Chondrocyte (in vitro differentiated cells): ENCODE data around the gene TGFA. TPM values are rescaled to one million over a fixed set of nuclear protein-coding genes. Genes with fewer than 3 reads are reported as not detected.

Experiments used
- DNase-seq: peaks from one replicate; pipeline ENCODE4 v3.0.0; 2021; ENCODE audit warnings: mixed read lengths, low spot score
- H3K27ac Mint-ChIP-seq: one replicate; pipeline ENCODE4 v1.8.0; 2021; ENCODE audit warnings: mild to moderate bottlenecking, moderate library complexity, mixed read lengths; ENCODE audit not compliant: unreplicated experiment
- H3K27me3 Mint-ChIP-seq: 2 replicates; pipeline ENCODE4 v1.8.0; 2021; ENCODE audit warnings: low read depth, mixed read lengths
- H3K36me3 Mint-ChIP-seq: 2 replicates; pipeline ENCODE4 v1.8.0; 2021; ENCODE audit warnings: low read depth, mixed read lengths
- H3K4me1 Mint-ChIP-seq: 2 replicates; pipeline ENCODE4 v1.8.0; 2021; ENCODE audit warnings: low read depth, mild to moderate bottlenecking, mixed read lengths
- H3K4me3 Mint-ChIP-seq: one replicate; pipeline ENCODE4 v1.8.0; 2021; ENCODE audit warnings: mild to moderate bottlenecking, moderate library complexity, mixed read lengths; ENCODE audit not compliant: unreplicated experiment
- H3K9me3 Mint-ChIP-seq: 2 replicates; pipeline ENCODE4 v1.8.0; 2021; ENCODE audit warnings: low read depth, mixed read lengths
- total RNA-seq: library from RNA; stranded (reverse); gene quantifications from 3 replicates; pipeline ENCODE4 v1.2.1, GENCODE V29; 2021
- TF ChIP-seq, protein P1 (sequence below): fragments of 200-600 bp; sonication (generic); IDR thresholded peaks from 2 replicates; pipeline ENCODE4 v1.5.0; 2021; ENCODE audit warnings: antibody characterized with exemption, mild to moderate bottlenecking, moderate library complexity

The TGFA gene
- total RNA-seq, 1 donor from 2014 or later = 0.25 TPM

DNA sequence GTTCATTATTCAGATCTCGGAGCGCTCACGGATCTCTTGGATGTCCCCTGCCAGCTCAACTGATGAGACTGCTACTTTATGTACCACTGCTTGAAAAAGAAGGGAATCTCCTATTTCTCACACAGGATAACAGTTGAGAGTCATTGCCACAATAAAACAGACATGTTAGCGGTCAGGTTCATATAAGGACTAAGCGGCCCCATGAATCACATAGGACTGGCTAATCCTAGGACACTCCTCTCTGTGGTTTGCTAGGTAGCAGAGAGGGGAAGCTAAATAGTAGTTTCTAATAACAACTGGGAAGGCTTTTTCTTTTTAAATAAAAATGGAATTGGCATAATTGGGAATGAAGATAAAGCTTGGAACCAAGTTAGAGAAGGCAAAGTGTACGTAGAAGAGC is 15.9 kb upstream of the TGFA start:
- no peak for DNase-seq
- Mint-ChIP-seq H3K27me3 (peaks cover 20% of the 10 kb centered on the region), H3K27ac (no peak overlapping the region), H3K9me3 (no peaks in the 10 kb centered on the region), H3K4me3 (no peak overlapping the region), H3K36me3 (no peaks in the 10 kb centered on the region), H3K4me1 (no peaks in the 10 kb centered on the region)
- TF ChIP-seq, protein P1, sequence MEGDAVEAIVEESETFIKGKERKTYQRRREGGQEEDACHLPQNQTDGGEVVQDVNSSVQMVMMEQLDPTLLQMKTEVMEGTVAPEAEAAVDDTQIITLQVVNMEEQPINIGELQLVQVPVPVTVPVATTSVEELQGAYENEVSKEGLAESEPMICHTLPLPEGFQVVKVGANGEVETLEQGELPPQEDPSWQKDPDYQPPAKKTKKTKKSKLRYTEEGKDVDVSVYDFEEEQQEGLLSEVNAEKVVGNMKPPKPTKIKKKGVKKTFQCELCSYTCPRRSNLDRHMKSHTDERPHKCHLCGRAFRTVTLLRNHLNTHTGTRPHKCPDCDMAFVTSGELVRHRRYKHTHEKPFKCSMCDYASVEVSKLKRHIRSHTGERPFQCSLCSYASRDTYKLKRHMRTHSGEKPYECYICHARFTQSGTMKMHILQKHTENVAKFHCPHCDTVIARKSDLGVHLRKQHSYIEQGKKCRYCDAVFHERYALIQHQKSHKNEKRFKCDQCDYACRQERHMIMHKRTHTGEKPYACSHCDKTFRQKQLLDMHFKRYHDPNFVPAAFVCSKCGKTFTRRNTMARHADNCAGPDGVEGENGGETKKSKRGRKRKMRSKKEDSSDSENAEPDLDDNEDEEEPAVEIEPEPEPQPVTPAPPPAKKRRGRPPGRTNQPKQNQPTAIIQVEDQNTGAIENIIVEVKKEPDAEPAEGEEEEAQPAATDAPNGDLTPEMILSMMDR = no peak

DNA sequence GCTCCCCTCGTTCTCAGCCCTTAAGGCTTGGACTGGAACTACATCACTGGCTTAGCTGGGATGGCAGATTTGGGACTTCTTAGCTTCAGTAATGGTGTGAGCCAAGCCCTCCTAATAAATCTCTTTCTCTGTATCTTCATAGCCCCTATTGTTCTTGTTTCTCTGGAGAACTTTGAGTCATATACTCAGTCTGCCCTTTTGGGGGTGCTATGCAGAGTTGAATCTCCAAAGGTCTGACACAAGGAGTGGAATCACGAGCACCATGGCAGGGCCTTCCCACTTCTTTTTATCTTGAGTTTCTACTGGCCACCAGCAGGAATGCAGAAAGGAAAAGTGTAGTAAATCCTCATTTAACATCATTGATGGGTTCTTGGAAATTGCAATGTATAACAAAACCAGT is 13.3 kb upstream of the TGFA start:
- Mint-ChIP-seq H3K4me1 (no peaks in the 10 kb centered on the region), H3K9me3 (no peaks in the 10 kb centered on the region), H3K36me3 (no peaks in the 10 kb centered on the region), H3K27ac (no peak overlapping the region), H3K27me3 (peaks cover 5% of the 10 kb centered on the region), H3K4me3 (no peak overlapping the region)
- no peak for DNase-seq
- TF ChIP-seq, protein P1 = no peak

DNA sequence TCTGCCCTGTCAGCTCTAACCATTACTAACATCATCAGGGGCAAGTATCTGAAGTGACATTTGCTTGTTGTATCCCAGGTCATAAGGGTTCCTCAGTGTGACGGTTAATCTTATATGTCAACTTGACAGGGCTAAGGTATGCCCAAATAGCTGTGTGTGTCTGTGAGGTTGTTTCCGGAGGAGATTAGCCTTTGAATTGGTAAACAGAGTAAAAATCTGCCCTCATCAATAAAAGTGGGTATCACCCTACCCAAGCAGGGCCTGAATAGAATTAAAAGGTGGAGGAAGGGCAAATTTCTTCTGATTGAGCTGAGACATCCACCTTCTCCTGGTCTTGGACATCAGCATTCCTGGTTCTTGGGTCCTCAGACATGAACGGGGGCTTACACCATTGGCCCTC is 12.8 kb upstream of the TGFA start:
- H3K36me3 Mint-ChIP-seq = no peaks in the 10 kb centered on the region
- no peak overlapping the region for H3K4me3 Mint-ChIP-seq
- no peak for DNase-seq
- TF ChIP-seq, protein P1 = no peak
- H3K9me3 Mint-ChIP-seq = no peaks in the 10 kb centered on the region
- H3K27me3 Mint-ChIP-seq = peaks cover 4% of the 10 kb centered on the region
- H3K27ac Mint-ChIP-seq = no peak overlapping the region
- no peaks in the 10 kb centered on the region for H3K4me1 Mint-ChIP-seq

DNA sequence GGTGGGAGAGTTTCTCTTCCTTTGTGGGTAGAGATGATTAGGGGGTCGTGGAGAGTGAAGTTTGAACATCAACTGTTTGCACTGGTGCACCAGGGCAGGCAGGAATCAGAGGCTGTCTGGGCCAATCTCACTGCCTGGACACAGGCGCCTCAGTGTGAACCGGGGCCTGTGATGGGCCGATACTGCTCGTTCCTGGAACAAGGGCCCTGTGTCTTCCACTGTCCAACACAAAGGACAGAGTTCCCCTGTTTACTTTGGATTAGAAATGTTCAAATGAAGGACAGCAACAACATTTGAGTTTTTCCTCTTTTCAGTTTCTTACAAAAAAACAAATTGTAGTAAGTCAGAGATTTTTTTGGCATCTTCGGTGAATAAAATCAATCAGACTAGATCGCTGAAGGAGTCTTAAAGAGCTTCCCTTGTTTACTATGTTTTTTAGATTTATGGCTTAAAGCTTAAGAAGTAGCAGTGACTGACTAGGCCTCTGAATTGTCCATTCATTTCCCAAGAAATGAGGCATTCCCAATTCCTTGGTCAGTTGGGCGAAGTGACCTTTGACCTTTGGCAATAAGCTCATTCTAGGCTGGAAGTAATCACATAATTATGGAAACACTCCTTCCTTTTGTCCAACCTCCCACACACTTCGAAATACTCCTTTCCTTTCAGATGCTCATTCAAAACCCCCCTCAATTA is 11.6 kb upstream of the TGFA start:
- no peaks in the 10 kb centered on the region for H3K36me3 Mint-ChIP-seq

DNA sequence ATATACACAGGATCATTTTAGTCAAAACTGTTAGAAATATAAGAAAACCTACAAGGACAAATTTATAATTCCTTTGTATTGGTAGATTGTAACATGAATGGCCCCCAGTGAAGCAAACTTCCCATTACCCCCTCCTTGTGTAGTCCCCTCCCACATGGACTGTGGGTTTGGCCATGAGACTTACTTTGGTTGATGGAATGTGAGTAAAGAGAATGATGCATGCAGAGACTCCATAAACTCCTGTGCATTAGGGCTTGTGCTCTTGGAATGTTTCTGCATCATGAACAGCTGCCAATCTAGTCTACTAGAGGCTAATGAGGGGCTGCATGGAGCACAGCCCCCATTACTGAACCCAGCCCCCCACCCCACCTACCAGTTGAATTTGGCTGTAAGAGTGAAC is 8.3 kb upstream of the TGFA start:
- no peaks in the 10 kb centered on the region for H3K9me3 Mint-ChIP-seq

More for the DNA sequence above, 11.6 kb upstream of the TGFA start:
- H3K27ac Mint-ChIP-seq = no peak overlapping the region
- no peaks in the 10 kb centered on the region for H3K9me3 Mint-ChIP-seq
- no peak overlapping the region for H3K4me3 Mint-ChIP-seq
- H3K27me3 Mint-ChIP-seq = peaks cover 6% of the 10 kb centered on the region
- TF ChIP-seq, protein P1 = no peak
- DNase-seq = no peak
- H3K4me1 Mint-ChIP-seq = no peaks in the 10 kb centered on the region

More for the DNA sequence above, 8.3 kb upstream of the TGFA start:
- Mint-ChIP-seq H3K27me3 (peaks cover 26% of the 10 kb centered on the region), H3K36me3 (no peaks in the 10 kb centered on the region), H3K4me3 (no peak overlapping the region), H3K27ac (no peak overlapping the region), H3K4me1 (no peaks in the 10 kb centered on the region)
- TF ChIP-seq, protein P1 = no peak
- DNase-seq = no peak
